Activated CD4-positive, CD25-positive, alpha-beta regulatory T cell treated with anti-CD3 and anti-CD28 coated beads, Interleukin-2, amount 50 U/mL, for 72 hours (primary cell): ENCODE results near the gene QRICH1.

Experiments
- DNase-seq: peaks from one replicate; pipeline ENCODE4 v3.0.0; 2021

QRICH1 gene

GRCh38 chr3:49029563-49029884 is 64.3 kb downstream of the QRICH1 start:
- no peak for DNase-seq

- DNase-seq, result peak; percentile 94
Measured at GRCh38 chr3:49028673-49029562, 65.0 kb downstream of the QRICH1 start, which contains the start of gene IMPDH2. Gene IMPDH2 (minus strand): TSS chr3:49029398. CDS start chr3:49029350, 48 bp downstream.

GRCh38 chr3:49028298-49028672 is 65.6 kb downstream of the QRICH1 start:
- no peak for DNase-seq

- DNase-seq, result no peak
Measured at GRCh38 chr3:49027634-49028033, 66.2 kb downstream of the QRICH1 start.

DNA sequence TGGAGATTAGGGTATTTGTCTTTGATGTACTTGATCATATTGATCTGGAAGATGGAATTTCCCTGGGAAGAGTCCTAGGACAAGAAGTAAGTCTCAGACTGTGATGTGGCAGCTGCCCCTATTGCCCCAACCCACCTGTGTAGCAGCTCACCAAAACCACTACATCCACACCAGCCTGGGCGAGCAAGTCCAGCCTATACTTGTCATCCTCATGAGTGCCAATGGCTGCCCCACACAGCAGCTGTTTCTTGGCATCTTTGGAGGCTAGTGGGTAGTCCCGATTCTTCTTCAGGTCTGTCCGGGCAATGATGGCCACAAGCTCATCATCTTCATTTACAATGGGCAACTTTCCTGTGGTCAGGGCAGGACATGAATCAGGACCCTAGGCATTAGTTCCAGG is 67.3 kb downstream of the QRICH1 start:
- DNase-seq, result no peak

DNA sequence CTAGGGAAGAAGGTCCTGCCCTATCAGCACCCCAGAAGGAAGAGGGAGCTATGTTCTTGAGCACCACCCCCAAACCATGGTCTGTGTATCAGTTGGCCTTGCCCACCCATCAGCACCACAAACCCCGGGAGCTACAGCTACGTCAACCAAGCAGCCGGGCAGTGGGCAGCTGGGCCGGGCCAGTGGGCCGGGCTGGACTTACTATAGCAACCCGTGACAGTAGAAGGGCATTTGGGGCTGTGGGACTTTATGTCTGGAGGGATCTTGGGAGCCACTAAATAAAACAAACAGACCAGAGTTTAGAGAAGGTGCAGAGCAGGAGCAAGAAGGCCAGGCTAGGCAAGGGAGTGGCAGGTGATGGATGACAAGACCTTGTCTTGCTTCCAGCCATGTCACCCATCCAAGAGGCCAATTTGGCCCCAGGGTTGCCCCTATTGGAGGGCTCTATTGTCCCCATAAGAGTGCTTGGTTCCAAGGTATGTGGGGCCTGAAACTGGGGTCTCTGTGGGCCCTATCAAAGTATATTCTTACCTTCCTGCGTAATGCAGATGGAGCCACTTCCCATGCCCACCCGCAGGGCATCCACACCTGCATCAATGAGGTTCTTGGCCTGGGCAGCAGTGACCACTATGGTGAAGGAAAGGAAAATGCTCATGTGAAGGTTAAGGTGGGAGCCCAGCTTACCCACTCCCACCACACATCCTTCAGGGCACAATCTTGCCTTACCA is 67.9 kb downstream of the QRICH1 start:
- DNase-seq, result no peak

DNA sequence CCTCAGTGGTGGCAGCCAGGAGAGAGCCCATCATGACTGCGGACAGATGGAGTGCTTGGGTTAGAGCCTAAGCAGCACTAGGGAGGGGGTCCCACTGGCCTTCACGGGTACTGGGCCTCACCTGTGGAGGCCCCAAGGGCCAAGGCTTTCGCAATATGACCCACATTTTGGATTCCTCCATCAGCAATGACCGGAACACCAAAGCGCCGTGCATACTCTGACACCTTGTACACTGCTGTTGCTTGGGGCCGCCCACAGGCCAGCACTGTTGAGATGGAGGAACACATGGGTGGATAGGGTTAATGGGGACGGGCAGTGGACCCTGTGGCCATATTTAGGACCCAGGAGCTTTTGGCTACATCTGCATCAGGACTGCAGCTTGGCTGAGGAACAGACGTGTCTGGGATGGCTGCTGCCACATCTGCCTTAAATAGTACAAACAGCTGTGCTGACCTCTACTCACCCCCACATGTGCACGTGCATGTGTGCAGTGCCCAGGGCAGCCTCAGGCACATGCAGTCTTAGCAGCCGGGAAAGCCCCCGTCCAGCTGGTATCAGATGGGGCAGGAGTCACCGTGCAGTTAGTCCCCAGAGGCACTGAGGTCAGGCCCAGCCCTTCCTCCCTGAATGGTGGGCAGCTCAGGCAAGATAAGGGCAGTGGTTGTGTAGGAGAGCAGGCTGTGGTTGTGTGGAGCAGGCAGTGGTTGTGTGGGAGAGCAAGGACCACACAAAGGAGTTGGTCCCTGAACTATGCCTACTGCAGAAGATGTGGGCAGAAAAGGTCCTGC is 68.7 kb downstream of the QRICH1 start:
- no peak for DNase-seq

DNA sequence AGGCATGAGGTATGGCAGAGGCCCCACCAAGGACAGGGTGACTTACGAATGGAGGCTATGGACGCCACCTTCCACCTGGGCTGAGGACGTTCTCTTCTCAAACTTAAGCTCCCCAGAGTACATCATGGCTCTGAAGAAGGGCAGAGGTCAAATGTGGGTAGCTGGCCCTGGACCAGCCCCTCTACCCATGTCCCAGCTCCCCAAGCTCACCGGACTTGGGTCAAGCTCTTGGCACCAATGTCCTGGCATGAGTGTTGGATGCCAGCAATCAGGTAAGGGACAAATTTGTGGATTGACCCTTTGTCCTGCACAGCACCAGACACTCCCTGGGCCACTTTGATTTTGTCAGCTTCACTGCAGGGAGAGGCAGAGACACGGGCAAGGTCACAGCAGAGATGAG is 69.4 kb downstream of the QRICH1 start:
- DNase-seq, result no peak

DNA sequence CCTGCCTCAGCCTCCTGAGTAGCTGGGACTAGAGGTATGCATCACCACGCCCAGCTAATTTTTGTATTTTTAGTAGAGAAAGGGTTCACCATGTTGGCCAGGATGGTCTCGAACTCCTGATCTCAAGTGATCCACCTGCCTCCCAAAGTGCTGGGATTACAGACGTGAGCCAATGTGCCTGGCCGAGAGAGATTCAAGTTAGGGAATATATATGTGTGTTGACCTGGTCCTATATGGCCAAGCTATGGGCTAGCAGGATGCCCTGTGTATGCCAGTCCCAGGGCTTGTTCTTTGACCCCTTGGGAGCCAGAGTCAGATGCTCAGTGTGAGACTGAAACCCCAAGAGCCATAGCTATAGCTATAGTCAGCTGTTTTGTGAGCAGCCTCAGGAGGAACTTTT is 70.1 kb downstream of the QRICH1 start:
- no peak for DNase-seq

DNA sequence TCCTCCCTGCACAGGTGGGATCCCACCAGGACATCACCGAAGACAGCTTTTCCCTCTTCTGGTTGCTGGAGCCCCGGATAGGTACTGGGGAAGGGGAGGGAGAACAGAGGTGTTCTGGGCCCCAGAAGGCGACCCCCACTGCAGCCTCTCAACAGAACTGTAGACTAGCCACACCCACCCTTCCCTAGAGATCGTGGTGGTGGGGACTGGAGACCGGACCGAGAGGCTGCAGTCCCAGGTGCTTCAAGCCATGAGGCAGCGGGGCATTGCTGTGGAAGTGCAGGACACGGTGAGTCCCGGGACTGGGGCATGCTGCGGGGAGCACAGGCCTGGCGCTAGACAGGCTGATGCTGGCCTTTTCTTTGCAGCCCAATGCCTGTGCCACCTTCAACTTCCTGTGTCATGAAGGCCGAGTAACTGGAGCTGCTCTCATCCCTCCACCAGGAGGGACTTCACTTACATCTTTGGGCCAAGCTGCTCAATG is 71.1 kb downstream of the QRICH1 start:
- DNase-seq, result no peak

GRCh38 chr3:49021813-49022687 is 71.8 kb downstream of the QRICH1 start, which contains the start of gene NDUFAF3:
Gene NDUFAF3 (plus strand): TSS chr3:49022121. CDS start chr3:49022145, 24 bp downstream.
- peak; percentile 95 for DNase-seq

GRCh38 chr3:49021213-49021812 is 72.6 kb downstream of the QRICH1 start:
- DNase-seq, result peak; percentile 98

GRCh38 chr3:49020330-49021212 is 73.3 kb downstream of the QRICH1 start:
- peak; percentile 62 for DNase-seq

DNA sequence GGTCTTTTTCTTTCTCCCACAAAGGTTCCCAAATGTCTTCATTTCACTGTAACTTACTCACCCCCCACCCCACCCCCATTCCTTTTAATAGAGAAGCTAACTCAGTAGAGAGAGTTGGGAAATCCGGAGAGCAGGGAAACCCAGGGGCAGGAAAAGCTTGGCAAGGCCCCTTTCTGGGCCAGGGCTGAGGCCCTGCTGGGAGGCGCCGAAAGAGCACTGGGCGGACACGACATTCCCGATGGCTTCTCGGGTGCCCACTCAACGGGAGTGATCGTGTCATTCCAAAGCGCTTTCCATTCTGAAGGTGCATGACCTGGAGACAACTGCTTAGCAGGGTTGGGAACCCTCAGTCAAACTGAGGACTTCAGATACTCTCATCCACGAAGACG is 73.9 kb downstream of the QRICH1 start:
- DNase-seq, result no peak

- DNase-seq, result no peak
Measured at GRCh38 chr3:49018707-49019006, 75.2 kb downstream of the QRICH1 start.

GRCh38 chr3:49017971-49018706 is 75.7 kb downstream of the QRICH1 start, which contains the start of gene DALRD3:
Gene DALRD3 (minus strand): TSS chr3:49018580. CDS start chr3:49018564, 16 bp downstream.
- peak; percentile 61 for DNase-seq

- DNase-seq, result no peak
Measured at GRCh38 chr3:49017229-49017970, 76.5 kb downstream of the QRICH1 start.

DNA sequence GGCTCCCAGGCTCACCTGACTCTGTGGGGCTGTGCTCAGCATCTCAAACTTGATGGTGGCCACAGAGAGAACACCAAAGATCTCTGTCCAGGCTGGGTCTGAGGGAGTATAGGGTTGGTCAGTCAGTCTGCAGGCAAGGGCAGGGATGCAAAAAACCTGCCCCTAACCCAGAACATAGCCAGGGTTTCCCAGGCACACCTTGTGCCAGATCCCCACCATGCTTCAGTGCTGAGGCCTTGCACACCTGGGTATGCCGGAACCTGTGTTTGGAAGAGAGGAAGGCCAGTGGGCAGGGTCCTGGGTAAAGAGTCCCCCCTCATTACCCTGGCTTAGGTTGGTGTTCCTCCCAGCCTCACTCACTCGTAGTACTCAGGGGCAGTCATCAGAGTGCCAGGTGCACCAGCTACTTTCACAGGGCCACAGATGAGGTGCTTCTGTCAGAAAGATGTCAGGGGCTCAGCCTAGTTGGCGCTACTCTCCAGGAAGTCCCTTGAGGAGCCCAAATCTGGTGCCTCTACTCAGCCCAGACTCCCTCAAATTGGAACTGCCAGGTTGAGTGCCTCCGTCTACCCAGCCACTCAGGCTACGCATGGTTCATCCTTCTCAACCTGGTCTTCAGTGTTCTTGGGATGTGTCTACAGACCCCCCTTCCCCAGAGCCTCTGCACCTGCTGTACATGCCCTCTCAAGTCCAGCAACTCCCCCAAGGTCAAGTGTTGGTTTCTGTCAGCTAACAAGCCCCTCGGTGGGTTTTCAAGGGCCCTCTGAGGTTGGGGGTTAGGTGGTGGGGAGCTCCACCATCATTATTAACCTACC is 77.2 kb downstream of the QRICH1 start:
- DNase-seq, result no peak
